AG08395 (cell line): Measurements from ENCODE around the gene CHRNA4.

Source experiments
- DNase-seq: peaks from one replicate; pipeline ENCODE4 v3.0.0; 2012; ENCODE audit warnings: mixed read lengths, low spot score

The CHRNA4 gene

DNA sequence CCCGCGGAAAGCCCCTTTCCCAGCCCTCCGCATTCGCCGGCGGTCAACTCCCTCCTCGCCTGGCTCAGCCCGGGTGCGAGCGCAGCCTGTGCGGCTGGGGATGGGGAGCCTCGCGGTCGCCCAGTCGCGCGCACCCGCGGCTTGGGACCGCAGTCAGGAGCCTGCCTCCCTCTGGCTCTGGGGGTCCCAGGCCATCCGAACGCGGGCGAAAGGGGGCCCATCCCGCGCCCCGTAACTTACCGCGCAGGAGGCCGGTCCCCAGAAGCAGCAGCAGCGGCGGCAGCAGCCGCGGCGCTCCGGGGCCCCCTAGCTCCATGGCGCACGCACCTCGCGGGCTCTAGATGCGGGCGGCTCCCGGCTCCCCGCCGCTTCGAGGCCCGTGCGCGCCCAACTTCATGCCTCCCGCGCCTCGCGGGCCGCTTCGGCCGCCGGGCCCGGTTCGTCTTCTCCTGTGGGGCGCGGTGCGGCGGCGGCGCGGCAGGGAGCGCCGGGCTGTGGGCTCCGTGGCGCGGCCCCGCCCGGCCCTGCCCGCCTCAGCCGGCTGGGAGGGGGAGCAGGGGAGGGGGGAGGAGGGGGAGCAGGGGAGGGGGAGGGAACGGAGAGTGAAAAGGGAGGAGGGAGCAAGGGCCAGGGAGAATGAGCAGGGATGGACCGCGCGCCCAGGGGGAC lies at the start of gene CHRNA4:
TSS of gene CHRNA4 (minus strand) at position 500 of the 669 bp plus-strand sequence. CDS start at position 316, 184 bp downstream.
- no peak for DNase-seq

DNA sequence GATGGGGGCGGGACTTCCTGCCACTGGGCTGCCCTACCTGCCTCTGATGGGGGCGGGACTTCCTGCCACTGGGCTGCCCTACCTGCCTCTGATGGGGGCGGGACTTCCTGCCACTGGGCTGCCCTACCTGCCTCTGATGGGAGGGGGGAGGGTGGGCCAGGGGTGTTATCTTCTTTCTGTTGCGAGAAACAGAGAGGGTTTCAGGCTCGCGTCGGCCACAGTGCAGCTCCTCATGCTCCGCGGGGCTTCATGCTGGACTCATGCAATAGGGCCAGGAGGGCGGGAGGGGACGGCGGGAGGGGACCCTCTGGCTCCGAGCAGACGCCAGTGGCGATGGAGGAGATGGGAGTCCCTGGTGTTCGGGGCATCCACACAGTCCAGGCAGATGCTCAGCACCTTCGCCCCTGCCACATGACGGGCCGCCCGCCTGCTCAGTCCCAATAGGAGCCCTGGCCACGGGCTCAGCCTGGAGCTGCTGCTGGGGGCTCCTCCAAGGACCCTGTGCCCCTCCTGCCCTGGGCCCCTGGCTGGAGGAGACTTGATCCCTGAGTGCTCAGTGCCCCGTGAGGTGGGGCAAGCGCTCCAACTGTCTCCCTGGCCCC lies 48.8 kb upstream of the CHRNA4 start:
- no peak for DNase-seq

GRCh38 chr20:63409066-63409833 lies 48.1 kb upstream of the CHRNA4 start:
- no peak for DNase-seq

DNA sequence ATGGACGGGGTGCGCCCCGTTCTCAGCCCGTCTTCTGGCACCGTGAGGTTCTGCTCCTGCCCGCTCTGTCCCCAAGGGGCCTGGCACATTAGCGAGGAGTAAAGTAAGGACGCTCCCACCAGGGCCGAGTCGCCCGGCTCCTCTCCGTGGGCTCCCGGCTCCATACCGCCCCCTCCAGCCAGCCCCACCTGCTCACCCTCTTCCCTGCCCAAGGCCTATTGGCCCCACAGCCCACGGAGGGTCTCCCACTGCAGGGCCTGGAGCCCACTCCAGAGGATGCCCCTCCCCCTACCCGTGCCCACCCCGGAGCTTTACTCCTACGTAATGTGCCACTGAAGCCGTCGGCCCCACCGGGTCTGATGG lies 47.5 kb upstream of the CHRNA4 start:
- no peak for DNase-seq

GRCh38 chr20:63407928-63408683 lies 47.0 kb upstream of the CHRNA4 start:
- DNase-seq: no peak

DNA sequence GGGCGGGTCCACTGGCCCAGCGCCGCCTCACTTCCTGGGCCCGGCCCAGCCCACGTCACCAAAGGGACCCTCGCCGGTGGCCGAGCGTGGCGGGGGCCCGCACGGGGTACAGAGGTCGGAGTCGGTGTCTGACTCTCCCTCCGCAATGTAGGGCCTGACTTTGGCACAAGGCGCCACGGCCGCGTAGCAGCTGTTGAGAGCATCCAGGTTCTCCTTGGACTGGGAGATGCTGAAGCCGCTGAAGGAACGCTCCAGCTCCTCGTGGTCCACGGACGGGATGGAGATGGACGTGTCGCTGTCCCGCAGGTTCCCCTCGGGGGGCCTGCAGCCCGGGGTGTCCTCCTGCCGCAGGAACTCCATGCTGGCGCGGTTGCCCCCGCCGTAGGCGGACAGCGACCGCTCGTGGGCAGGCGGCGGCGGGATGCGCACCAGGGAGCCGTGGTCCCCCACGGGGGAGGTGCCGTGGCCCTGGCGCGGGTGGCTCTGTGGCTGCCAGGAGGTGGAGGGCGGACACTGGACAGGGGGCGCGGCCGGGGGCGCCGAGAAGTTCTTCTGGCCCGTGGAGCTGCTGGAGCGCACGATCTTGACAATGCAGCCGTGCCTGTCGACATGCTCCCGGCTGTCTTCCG lies 45.6 kb upstream of the CHRNA4 start:
- DNase-seq: no peak

DNA sequence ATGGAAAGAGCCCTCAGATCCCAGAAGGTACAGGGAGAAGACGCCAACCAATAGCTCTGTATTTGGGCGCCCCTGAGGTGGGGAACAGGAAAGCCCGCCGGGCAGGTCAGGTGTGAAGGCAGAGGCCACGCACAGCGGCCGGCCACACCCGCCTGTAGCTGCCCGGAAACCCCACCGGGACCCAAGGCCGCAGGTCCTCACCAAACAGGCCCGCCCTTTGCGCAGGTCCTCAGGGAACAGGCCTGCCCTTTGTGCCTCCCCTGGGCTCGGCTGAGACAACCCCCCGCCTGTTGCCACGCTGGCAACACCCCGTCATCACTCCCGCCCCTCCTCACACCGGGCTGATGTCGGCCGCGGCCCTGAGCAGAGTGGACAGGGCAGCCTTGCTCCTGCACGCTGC lies 44.9 kb upstream of the CHRNA4 start:
- no peak for DNase-seq

- no peak for DNase-seq
Measured at GRCh38 chr20:63405102-63405730, 44.1 kb upstream of the CHRNA4 start.

GRCh38 chr20:63404129-63405085 lies 43.3 kb upstream of the CHRNA4 start:
- DNase-seq: no peak

DNA sequence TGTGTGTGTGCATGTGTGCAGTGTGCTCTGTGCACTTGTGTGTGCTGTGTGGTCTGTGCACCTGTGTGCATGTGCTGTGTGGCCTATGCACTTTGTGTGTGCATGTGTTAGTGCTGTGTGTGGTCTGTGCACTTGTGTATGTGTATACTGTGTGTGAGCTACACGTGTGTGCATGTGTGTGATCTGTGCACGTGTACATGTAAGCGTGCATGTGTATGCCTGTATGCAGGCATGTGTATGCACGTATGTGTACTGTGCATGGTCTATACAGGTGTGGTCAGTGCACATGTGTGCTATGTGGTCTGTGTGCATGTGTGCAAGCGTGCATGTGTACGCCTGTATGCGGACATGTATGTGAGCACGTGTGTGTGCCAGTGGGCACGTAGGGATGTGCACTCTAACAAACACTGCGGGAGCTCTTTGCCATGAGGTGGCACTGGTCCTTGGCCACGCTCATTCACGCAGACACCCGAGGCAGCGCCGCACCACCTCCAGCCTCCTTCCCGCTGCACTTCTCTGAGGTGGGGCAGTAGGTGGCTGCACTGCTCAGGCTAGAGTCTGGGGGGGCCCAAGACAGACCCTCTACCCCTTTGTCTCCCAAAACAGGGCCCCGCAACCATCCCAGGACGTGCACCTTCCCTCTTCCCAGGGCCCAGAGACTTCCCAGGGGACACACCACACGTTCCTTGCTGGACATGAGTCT lies 42.4 kb upstream of the CHRNA4 start:
- no peak for DNase-seq

DNA sequence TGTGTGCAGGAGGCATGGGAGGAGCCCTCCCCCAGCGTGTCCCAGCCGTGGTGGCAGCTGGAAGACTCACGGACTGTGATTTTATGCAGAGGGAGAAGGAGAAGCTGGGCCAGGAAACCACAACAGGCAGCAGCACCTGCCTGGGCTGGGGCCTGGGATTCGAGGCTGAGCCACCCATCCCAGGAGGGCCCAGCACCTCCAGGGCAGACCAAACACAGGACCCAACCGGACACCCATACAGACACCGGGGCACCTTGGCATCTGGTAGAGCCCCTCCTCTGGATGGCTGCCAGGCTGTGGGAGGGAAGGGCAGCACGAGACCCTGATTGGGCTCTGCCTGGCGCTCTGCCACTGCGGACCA lies 41.7 kb upstream of the CHRNA4 start:
- DNase-seq: no peak

DNA sequence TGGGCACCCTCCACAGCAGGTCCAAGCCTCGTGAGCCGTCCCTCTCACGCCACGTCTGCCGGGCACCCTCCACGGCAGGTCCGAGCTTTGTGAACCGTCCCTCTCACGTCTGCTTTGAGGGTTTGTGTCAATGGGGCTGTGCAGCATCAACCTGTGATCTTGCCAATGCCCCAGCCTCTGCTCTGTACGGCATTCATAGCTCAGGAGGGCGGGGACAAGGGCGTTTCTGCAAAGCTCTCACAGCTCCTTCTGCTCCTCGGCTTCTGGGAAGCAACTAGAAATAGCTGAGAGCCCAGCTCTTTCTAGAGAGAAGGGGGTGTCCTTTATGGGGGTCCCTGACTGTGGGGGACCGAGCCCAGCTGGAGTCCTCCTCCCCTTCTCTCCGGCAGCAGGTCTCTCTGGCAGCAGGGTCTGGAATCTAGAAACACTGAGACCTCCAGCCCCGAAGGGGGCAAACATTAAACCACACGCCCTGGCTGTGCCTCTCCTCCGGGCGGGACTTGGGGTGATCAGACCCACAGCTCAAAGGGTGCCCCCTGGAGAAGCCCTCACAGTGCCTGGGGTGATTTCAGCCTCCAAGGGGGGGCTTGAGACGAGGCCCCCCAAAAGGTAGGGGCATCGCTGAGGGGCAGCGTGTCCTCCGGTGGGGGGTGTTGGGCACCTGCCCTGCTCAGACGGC lies 41.2 kb upstream of the CHRNA4 start:
- DNase-seq: no peak

DNA sequence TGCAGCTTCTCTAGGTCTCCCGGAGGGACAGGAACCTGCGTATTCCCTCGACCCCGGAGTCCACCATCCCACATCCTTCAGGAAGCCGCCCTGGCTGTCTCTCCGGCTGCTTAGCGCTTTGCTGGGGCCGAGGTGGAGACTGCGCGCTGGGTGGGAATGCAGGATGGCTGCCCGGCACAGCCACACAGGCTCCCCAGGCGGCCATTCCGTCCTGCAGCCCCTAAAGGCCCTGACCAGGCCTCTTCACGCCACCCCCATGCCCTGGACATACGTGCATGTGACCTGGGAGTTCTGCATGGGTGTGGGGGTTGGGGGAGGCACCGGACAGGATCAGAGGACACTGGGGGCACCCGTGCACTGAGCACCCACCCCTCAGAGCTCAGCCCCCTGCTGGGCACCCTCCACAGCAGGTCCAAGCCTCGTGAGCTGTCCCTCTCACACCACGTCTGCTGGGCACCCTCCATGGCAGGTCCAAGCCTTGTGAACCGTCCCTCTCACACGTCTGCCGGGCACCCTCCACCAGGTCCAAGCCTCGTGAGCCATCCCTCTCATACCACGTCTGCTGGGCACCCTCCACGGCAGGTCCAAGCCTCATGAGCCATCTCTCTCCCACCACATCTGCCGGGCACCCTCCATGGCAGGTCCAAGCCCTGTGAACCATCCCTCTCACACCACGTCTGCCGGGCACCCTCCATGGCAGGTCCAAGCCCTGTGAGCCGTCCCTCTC lies 40.4 kb upstream of the CHRNA4 start:
- DNase-seq: no peak

GRCh38 chr20:63400486-63401210 lies 39.5 kb upstream of the CHRNA4 start:
- no peak for DNase-seq

DNA sequence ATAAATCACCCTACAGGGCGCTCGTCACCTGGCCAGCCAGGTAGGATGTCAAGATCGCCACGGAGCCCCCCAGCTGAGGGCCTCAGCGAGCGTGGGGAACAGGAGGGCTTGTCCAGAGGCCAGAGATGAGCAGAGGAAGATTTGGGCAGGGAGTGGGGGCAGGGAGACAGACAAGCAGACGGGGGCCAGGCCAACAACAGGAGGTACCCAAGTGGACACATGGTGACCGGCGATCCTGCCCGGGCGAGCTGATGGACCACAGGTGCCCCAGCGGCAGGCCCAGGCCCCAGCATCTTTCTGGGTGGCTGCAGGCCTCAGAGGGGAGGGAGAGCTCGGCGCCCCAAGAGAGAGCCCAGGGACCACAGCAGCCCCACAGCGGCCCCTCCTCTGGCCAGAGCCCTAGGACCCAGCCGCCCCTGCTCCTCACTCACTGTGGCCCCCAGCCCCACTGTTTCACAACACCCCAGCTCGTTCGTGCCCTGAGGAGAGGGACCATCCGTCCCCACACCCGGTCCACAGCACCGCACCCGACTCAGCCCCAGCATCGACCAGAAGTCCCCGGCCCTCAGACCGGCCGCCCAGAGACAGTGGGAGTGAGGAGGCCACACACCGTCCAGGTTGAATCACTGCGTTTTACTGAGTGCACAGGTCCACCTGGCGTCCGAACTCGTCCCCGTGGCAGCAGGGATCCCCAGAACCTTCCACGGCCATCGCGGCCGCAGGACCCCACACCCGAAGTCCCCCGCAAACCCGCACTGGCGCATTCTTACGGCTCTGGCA lies 38.6 kb upstream of the CHRNA4 start:
- DNase-seq: no peak

- no peak for DNase-seq
Measured at GRCh38 chr20:63398744-63399514, 37.8 kb upstream of the CHRNA4 start.
